ENCODE results near the gene VPS13D. TPM values are rescaled to one million over a fixed set of nuclear protein-coding genes. Genes with fewer than 3 reads are reported as not detected.

Gene VPS13D
- total and polyA plus RNA-seq, 10 donors, result 10.1 to 108 (median 86.3) TPM

DNA sequence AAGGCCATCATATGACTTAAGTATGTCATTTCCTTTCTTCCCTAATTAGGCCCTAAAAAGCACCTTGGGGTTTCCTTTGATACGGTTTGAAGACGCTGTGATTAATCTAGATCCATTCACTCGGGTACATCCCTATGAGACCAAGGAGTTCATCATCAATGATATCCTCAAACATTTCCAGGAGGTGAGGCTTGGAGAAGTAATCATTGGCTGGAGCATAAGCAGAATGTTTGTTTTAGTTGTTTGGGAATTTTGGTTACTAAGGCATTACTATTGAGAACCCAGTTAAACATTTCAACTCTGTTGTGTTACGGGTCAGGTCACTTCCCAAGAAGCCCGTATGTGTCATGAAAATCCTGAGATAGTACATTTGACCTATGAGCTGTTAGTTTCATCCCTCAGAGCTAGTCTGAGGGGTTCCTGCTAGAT lies 185.2 kb downstream of the VPS13D start:
- peaks cover 0 to 93% (median 36%) of the 10 kb centered on the region in 6 donors for H3K36me3 ChIP-seq
- no peak for DNase-seq
- TF ChIP-seq, protein P1, sequence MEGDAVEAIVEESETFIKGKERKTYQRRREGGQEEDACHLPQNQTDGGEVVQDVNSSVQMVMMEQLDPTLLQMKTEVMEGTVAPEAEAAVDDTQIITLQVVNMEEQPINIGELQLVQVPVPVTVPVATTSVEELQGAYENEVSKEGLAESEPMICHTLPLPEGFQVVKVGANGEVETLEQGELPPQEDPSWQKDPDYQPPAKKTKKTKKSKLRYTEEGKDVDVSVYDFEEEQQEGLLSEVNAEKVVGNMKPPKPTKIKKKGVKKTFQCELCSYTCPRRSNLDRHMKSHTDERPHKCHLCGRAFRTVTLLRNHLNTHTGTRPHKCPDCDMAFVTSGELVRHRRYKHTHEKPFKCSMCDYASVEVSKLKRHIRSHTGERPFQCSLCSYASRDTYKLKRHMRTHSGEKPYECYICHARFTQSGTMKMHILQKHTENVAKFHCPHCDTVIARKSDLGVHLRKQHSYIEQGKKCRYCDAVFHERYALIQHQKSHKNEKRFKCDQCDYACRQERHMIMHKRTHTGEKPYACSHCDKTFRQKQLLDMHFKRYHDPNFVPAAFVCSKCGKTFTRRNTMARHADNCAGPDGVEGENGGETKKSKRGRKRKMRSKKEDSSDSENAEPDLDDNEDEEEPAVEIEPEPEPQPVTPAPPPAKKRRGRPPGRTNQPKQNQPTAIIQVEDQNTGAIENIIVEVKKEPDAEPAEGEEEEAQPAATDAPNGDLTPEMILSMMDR (IDR thresholded peaks at IDR 0.05 in 8 of 11, conservative IDR thresholded peaks at IDR 0.05 in 3 of 11), result no peak
- TF ChIP-seq POLR2A (IDR thresholded peaks at IDR 0.05) (no peak), POLR2AphosphoS5 (IDR thresholded peaks at IDR 0.05) (no peak)
- no peak overlapping the region for H3K27ac ChIP-seq
- H3K4me1 ChIP-seq, result peaks cover 0 to 5% (median 0%) of the 10 kb centered on the region in 6 donors
- peaks cover 0 to 10% (median 8%) of the 10 kb centered on the region in 8 donors for H3K9me3 ChIP-seq
- no peak overlapping the region for H3K4me3 ChIP-seq
- WGBS, 5 donors, result 73 to 79% (median 77%) methylated on average over 5 of the region's 5 CpGs
- no peaks in the 10 kb centered on the region for H3K27me3 ChIP-seq (replicated peaks in 1 of 7)
- intact Hi-C loops (cut with DNase I; ENCODE audit: low total_unique reads), result no loop called here

DNA sequence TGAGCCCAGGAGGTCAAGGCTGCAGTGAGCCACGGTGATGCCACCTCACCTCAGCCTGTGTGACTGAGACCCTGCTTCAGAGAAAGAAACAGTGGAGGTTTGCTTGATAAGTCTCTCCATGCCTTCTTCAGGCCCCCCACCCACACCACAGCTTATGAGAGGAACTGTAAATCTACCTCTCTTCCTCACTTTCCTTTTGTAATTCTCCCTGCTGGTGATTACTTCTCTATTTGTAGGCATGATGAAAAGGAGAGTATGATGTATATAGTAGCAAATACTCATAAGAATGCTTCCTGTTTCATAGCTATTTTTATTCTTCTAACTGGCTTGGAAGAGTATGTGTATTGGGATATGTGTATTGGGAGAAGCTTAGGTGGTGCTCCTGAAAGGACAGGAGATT lies 186.3 kb downstream of the VPS13D start:
- TF ChIP-seq POLR2A (IDR thresholded peaks at IDR 0.05), result no peak
- TF ChIP-seq, protein P1 (IDR thresholded peaks at IDR 0.05 in 8 of 11, conservative IDR thresholded peaks at IDR 0.05 in 3 of 11), result no peak
- TF ChIP-seq POLR2AphosphoS5 (IDR thresholded peaks at IDR 0.05), result no peak
- no peak for DNase-seq
- 89 to 100% (median 93%) methylated on average over 1 of the region's 1 CpG for WGBS, 5 donors
- Histone ChIP-seq H3K4me3 (no peak overlapping the region), H3K9me3 (no peaks in the 10 kb centered on the region), H3K27me3 (replicated peaks in 1 of 7) (no peaks in the 10 kb centered on the region), H3K27ac (no peak overlapping the region), H3K4me1 (peaks cover 0 to 10% (median 0%) of the 10 kb centered on the region in 6 donors), H3K36me3 (peaks cover 0 to 87% (median 33%) of the 10 kb centered on the region in 6 donors)
- intact Hi-C loops (cut with DNase I; ENCODE audit: low total_unique reads), result no loop called here

DNA sequence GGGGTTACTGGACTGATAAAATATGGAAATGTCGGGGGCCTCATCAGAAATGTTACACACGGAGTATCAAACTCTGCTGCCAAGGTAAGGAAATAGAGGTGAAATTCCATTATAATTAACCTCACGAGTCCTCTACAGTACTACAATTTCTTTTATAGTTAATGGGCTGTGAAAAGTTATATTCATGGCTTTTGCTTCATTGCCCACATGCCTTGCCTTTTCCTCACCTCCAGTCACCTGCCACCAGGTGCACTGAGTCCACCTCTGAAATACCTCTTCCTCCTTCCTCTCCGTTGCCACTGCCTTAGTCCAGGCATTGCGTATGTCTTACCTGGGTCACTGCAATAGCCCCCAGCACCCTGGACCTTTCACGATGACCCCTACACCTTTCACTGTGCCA lies 186.9 kb downstream of the VPS13D start:
- 90 to 95% (median 95%) methylated on average over 6 of the region's 6 CpGs for WGBS, 5 donors
- intact Hi-C loops (cut with DNase I; ENCODE audit: low total_unique reads), result no loop called here
- H3K27me3 ChIP-seq (replicated peaks in 1 of 7), result no peaks in the 10 kb centered on the region
- no peak overlapping the region for H3K27ac ChIP-seq
- no peaks in the 10 kb centered on the region for H3K9me3 ChIP-seq
- TF ChIP-seq POLR2AphosphoS5 (IDR thresholded peaks at IDR 0.05), result no peak
- TF ChIP-seq, protein P1 (IDR thresholded peaks at IDR 0.05 in 8 of 11, conservative IDR thresholded peaks at IDR 0.05 in 3 of 11), result no peak
- no peak for TF ChIP-seq POLR2A (IDR thresholded peaks at IDR 0.05)
- peaks cover 0 to 10% (median 0%) of the 10 kb centered on the region in 6 donors for H3K4me1 ChIP-seq
- no peak for DNase-seq
- H3K4me3 ChIP-seq, result no peak overlapping the region
- H3K36me3 ChIP-seq, result peaks cover 0 to 87% (median 34%) of the 10 kb centered on the region in 6 donors

DNA sequence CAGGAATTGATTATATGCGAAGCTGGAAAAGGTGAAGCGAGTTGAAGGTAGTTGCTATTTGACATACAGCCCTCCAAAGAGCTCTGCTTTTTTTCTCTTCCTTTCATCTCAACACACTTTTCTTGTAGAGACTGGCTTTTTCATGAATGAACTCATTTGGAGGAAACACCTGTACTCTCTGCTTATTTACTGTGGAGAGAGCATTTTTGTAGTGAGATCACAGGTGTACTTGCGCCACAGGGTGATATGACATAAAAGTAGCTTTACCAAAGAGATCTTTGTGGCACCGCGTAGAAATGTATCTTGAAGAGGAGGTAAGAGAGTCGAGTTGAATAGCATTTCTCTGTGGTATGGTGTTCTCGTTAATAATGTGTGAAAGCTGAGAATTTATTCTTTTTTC lies 187.6 kb downstream of the VPS13D start:
- Histone ChIP-seq H3K9me3 (no peaks in the 10 kb centered on the region), H3K36me3 (peaks cover 0 to 83% (median 32%) of the 10 kb centered on the region in 6 donors), H3K4me3 (no peak overlapping the region), H3K27me3 (replicated peaks in 1 of 7) (no peaks in the 10 kb centered on the region), H3K4me1 (peaks cover 0 to 10% (median 0%) of the 10 kb centered on the region in 6 donors), H3K27ac (no peak overlapping the region)
- intact Hi-C loops (cut with DNase I; ENCODE audit: low total_unique reads), result no loop called here
- no peak for DNase-seq
- TF ChIP-seq POLR2A (IDR thresholded peaks at IDR 0.05), result no peak
- no peak for TF ChIP-seq POLR2AphosphoS5 (IDR thresholded peaks at IDR 0.05)
- TF ChIP-seq, protein P1 (IDR thresholded peaks at IDR 0.05 in 8 of 11, conservative IDR thresholded peaks at IDR 0.05 in 3 of 11), result no peak
- WGBS, 5 donors, result 86 to 96% (median 94%) methylated on average over 7 of the region's 7 CpGs
